GM12891 (cell line): ENCODE measurements around the gene SEMA4G.

Experiments
- POLR2A ChIP-seq: IDR thresholded peaks from 2 replicates; pipeline ENCODE4 v1.6.1; 2011; ENCODE audit warnings: low read depth, low read length, control low read depth
- POLR2AphosphoS5 ChIP-seq: IDR thresholded peaks from 2 replicates; pipeline ENCODE4 v1.6.1; 2011; ENCODE audit warnings: low read depth, low read length, control low read depth
- SPI1 ChIP-seq: IDR thresholded peaks from 2 replicates; pipeline ENCODE4 v1.6.1; 2011; ENCODE audit warnings: low read depth, low read length, control low read depth
- TAF1 ChIP-seq: IDR thresholded peaks from 2 replicates; pipeline ENCODE4 v1.6.1; 2011; ENCODE audit warnings: low read depth, low read length, control low read depth

DNA sequence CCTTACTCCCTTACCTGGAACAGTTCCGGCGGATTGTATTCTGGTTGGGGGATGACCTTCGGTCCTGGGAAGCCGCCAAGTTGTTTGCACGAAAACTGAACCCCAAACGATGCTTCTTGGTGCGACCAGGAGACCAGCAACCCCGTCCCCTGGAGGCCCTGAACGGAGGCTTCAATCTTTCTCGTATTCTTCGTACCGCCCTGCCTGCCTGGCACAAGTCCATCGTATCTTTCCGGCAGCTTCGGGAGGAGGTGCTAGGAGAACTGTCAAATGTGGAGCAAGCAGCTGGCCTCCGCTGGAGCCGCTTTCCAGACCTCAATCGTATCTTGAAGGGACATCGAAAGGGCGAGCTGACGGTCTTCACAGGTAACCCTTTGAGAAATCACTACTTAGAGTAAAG, 19.8 kb downstream of the SEMA4G start:
- TF ChIP-seq POLR2A = no peak
- no peak for TF ChIP-seq POLR2AphosphoS5
- no peak for TF ChIP-seq TAF1
- TF ChIP-seq SPI1 = no peak
